ENCODE results near the gene TNNT3. TPM values are rescaled to one million over a fixed set of nuclear protein-coding genes. Genes with fewer than 3 reads are reported as not detected.

The TNNT3 gene
- total and polyA plus RNA-seq, 2 of the 4 experiments (the other 2 are of a cell fraction), result not detected

GRCh38 chr11:1893581-1894359, 25.7 kb upstream of the TNNT3 start:
- DNase-seq (peak; percentile 12), ATAC-seq (ENCODE audit: low read depth) (no peak)
- no peak overlapping the region for H4K5ac ChIP-seq (ENCODE audit: low read depth, low read length)
- H3K23ac ChIP-seq (ENCODE audit: low read depth, low read length), result no peak overlapping the region
- H2AFZ ChIP-seq (replicated peaks; ENCODE audit: low read length, poor library complexity), result no peak overlapping the region
- no peak overlapping the region for H2BK15ac ChIP-seq (ENCODE audit: low read depth, low read length)
- BruUV-seq (replicated peaks), result no TSS peak
- WGBS, 2 experiments (ENCODE audit: extremely low coverage in 2 of 2, insufficient read length in 1 of 2), result 67 to 100% methylated on average over 1 to 2 of the region's 5 CpGs
- no peaks in the 10 kb centered on the region for H3K4me1 ChIP-seq (ENCODE audit: control insufficient read depth, insufficient read depth, low read length)
- H3K4me3 ChIP-seq (ENCODE audit: insufficient read depth, low read depth, low read length), result no peak overlapping the region
- dilution Hi-C loops (cut with HindIII; ENCODE audit: low sequenced_read_pairs, unreplicated experiment) (no loop called here), intact Hi-C loops (cut with micrococcal nuclease) (loop anchor here (1.0 kb wide), 1 partner anchor 46 kb away; no protein-coding TSS in a partner anchor), in situ Hi-C loops (cut with MboI; ENCODE audit: low sequenced_read_pairs) (no loop called here)
- H3K27me3 ChIP-seq (ENCODE audit: control insufficient read depth, insufficient read depth, low read length), result peaks cover 27% of the 10 kb centered on the region
- H3K4ac ChIP-seq (ENCODE audit: low read depth, low read length), result no peak overlapping the region
- no peak overlapping the region for H2AK9ac ChIP-seq (replicated peaks; ENCODE audit: low read depth, low read length, poor library complexity)
- no peak overlapping the region for H3K14ac ChIP-seq (replicated peaks; ENCODE audit: low read depth, low read length)
- H3K79me1 ChIP-seq (ENCODE audit: low read depth in 1 of 2, low read length in 2 of 2), result no peaks in the 10 kb centered on the region
- H2BK5ac ChIP-seq (ENCODE audit: low read depth, low read length, poor library complexity, severe bottlenecking), result peak overlapping the region; percentile 19
- no peak overlapping the region for H4K8ac ChIP-seq (ENCODE audit: low read depth in 2 of 2, low read length in 2 of 2)
- H3K27ac ChIP-seq (ENCODE audit: insufficient read depth, low read length), result no peak overlapping the region
- no peaks in the 10 kb centered on the region for H3K36me3 ChIP-seq (ENCODE audit: control insufficient read depth, insufficient read depth, low read length)
- no peaks in the 10 kb centered on the region for H4K20me1 ChIP-seq (ENCODE audit: insufficient read depth, low read length)
- ChIA-PET CTCF (no interaction called here), POLR2A (ENCODE audit: unreplicated experiment) (no interaction called here)
- H2AK5ac ChIP-seq (ENCODE audit: low read depth, low read length), result no peak overlapping the region
- no peak overlapping the region for H3K9ac ChIP-seq (ENCODE audit: low read depth, low read length)
- no peak overlapping the region for H4K91ac ChIP-seq (ENCODE audit: insufficient read depth, low read depth, low read length)
- H2BK120ac ChIP-seq (ENCODE audit: low read depth, low read length), result no peak overlapping the region
- TF ChIP-seq MXI1 (IDR thresholded peaks at IDR 0.05; ENCODE audit: borderline replicate concordance, low read depth, low read length) (no peak), RFX5 (IDR thresholded peaks at IDR 0.05; ENCODE audit: low read depth, low read length) (no peak), RAD21 (IDR thresholded peaks at IDR 0.05; ENCODE audit: low read length) (no peak), SMC3 (IDR thresholded peaks at IDR 0.05; ENCODE audit: low read depth, low read length) (no peak), USF2 (IDR thresholded peaks at IDR 0.05; ENCODE audit: low read depth, low read length) (no peak), CHD1 (IDR thresholded peaks at IDR 0.05; ENCODE audit: low read depth, low read length) (no peak), FOS (IDR thresholded peaks at IDR 0.05; ENCODE audit: low read depth, low read length) (no peak), CEBPB (IDR thresholded peaks at IDR 0.05; ENCODE audit: low read depth, low read length) (no peak), NFE2L2 (IDR thresholded peaks at IDR 0.05; ENCODE audit: low read depth, low read length) (no peak), MAZ (IDR thresholded peaks at IDR 0.05; ENCODE audit: borderline replicate concordance, low read depth, low read length) (no peak), RCOR1 (IDR thresholded peaks at IDR 0.05; ENCODE audit: insufficient replicate concordance, low read length) (no peak), BHLHE40 (IDR thresholded peaks at IDR 0.05; ENCODE audit: low read depth, low read length) (no peak), MAFK (IDR thresholded peaks at IDR 0.05; ENCODE audit: low read depth, low read length) (no peak), POLR2A (IDR thresholded peaks at IDR 0.05; ENCODE audit: low read depth, low read length) (no peak)
- TF ChIP-seq, protein P1, sequence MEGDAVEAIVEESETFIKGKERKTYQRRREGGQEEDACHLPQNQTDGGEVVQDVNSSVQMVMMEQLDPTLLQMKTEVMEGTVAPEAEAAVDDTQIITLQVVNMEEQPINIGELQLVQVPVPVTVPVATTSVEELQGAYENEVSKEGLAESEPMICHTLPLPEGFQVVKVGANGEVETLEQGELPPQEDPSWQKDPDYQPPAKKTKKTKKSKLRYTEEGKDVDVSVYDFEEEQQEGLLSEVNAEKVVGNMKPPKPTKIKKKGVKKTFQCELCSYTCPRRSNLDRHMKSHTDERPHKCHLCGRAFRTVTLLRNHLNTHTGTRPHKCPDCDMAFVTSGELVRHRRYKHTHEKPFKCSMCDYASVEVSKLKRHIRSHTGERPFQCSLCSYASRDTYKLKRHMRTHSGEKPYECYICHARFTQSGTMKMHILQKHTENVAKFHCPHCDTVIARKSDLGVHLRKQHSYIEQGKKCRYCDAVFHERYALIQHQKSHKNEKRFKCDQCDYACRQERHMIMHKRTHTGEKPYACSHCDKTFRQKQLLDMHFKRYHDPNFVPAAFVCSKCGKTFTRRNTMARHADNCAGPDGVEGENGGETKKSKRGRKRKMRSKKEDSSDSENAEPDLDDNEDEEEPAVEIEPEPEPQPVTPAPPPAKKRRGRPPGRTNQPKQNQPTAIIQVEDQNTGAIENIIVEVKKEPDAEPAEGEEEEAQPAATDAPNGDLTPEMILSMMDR (conservative IDR thresholded peaks at IDR 0.05; ENCODE audit: low read depth, low read length), result no peak
- TF ChIP-seq, protein P2, sequence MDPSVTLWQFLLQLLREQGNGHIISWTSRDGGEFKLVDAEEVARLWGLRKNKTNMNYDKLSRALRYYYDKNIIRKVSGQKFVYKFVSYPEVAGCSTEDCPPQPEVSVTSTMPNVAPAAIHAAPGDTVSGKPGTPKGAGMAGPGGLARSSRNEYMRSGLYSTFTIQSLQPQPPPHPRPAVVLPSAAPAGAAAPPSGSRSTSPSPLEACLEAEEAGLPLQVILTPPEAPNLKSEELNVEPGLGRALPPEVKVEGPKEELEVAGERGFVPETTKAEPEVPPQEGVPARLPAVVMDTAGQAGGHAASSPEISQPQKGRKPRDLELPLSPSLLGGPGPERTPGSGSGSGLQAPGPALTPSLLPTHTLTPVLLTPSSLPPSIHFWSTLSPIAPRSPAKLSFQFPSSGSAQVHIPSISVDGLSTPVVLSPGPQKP (IDR thresholded peaks at IDR 0.05; ENCODE audit: borderline replicate concordance, low read depth, low read length), result no peak
- no peak overlapping the region for H3K4me2 ChIP-seq (ENCODE audit: low read depth, low read length)
- H2BK20ac ChIP-seq (ENCODE audit: low read depth, low read length), result no peak overlapping the region
- H3K9me3 ChIP-seq (ENCODE audit: control insufficient read depth, insufficient read depth, low read length), result no peaks in the 10 kb centered on the region
- no peaks in the 10 kb centered on the region for H3K9me1 ChIP-seq (ENCODE audit: insufficient read depth, low read length)
- H3K56ac ChIP-seq (ENCODE audit: extremely low read depth, insufficient read depth, low read length), result no peak overlapping the region
- no peak overlapping the region for H3K18ac ChIP-seq (ENCODE audit: low read depth, low read length)

Measured in IMR-90 (cell line).